Measurements from ENCODE around the gene CSTF1.
"Not testable (repeated sequence)": the region's sequence is repeated elsewhere in the genome, so short reads cannot be mapped to it uniquely, and the experiment has no call there.

CSTF1 gene

DNA sequence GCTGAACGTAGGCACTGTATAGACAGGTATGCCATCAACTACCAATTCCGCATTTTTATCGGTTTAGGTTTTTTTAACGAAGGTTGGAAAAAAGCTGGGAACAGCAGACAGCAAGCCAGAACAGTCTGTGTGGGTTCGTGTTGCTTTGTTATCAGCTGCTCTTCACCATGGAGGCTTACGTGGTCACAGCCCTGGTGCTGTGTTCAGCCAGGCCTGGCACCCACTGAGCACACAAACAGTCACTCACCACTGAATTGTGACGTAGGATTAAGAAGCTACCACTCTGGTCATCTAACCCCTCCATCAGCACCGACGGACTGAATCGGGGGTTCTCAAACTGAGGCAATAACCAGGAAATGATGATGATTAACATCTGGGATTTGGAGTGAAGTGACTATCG is 20.5 kb upstream of the CSTF1 start:
- no peak for DNase-seq

DNA sequence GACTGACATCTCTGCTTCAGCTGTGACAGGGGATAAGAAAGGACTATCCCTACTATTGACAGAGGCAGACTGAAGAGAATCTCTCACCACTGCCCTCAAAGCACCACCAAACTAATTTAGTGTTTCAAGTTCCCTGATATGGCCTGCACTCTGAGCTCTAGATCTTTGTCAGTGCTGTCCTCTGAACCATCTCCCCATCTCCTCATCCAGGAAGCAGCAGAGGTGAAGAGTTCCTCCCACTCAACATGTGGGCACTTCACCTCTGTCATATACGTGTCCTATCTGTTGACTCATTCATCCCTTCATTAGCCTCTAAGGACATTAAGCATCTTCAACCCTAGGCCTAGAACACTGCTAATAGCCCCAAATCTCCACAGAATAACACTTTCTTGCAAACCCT is 19.6 kb upstream of the CSTF1 start:
- no peak for DNase-seq

DNA sequence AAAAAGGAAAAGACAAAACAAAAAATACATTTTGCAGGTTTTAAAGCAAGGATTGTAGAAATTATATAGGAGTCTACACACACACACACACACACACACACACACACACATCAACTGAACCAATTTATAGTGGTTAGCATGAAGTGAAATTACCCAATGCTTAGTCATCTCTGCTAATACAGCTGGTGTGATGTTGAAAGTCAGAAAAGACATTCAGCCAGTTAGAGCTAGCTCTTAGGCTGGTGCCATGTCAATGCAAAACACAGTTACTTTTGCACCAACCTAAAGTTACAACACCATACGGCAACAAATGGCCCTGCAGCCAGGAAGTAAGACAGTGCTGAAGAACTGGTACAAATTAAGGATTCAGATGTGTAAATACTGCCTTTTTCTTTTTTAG is 18.5 kb upstream of the CSTF1 start:
- DNase-seq, result no peak

DNA sequence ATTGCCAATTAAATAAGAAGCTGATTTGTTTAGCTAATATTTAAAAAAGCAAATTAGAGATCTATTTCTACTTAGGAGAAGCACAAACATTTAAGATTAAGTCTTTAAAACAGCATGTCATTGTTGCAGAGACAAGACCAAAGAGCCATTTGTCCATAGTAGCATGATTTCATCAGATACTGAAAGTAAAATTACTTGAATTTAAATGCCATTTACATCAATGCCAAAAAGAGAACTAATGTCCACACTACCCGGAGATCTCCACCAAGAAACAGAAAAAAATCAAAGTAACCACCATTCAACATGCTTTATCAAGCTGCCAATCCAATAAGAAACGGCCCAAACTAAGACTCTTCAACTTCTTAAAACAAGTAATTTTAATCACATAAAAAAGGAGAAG is 16.1 kb upstream of the CSTF1 start:
- DNase-seq, result no peak

DNA sequence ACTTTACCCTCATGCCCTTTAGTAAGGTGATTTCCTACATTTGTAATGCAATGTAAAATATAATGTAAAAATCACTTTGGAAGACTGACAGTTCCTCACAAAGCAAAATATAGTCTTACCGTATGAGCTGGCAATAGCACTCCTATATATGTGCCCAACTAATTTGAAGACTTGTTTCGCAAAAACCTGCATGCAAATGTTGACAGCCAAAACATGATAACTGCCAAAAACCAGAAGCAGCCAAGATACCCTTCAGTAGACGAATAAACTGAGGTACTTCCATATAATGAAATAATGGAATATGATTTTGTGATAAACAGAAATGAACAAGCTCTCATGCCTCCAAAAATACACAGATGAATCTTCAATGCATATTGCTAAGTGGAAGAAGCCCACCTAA is 14.1 kb upstream of the CSTF1 start:
- DNase-seq, result no peak

DNA sequence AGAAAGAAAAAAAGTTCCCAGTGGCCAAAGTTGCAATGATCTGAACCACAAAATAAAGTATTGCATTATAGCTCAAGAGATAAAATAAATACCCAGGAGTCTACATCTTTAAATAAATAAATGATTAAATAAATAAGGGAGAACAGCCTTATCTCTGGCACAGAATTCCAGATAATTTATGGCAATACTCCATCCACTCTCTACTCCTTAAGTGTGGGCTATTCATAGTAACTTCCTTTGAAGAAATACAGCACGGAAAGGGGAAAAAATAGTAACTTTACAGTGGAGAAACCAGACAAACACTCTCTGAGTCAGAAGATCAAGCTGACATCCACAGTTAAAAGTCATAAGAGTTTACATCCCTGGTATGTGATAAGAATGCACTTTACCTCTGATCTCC is 12.1 kb upstream of the CSTF1 start:
- DNase-seq, result no peak

DNA sequence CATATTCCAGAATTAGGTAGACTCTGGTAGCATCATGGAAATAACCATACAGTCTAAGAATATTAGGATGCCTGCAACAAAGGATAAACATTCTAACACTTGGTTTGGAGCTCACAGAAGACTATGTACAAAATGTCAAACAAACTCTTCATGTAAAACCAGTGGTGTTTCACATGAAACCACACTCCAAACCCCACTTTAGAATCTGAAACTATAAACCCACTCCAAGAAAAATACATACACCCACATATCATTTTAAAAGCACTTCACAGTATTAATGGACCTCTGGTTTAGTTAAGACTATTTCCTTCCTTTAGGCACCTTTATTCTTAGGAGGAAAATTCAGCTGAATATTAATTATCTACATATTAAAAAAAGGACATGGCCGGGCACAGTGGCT is 10.9 kb upstream of the CSTF1 start:
- no peak for DNase-seq

DNA sequence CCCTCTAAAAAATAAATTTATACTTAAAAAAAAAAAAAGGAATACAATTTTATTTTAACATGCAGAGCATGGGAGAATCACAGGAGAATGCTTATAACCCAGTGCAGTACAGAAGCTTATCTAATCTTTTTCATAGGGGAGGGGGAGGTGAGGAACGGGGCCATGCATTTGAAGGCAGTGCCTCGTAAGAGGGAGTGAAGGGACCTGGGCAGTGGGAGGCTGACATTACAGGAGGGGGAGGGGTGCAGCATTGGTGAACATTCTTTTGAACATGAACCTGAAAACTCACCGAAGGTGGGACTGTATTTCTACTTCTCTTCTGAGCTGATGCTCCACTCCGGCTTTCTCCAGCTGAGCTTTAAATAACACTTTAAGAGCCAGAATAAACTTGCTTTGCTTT is 9.7 kb upstream of the CSTF1 start:
- no peak for DNase-seq

DNA sequence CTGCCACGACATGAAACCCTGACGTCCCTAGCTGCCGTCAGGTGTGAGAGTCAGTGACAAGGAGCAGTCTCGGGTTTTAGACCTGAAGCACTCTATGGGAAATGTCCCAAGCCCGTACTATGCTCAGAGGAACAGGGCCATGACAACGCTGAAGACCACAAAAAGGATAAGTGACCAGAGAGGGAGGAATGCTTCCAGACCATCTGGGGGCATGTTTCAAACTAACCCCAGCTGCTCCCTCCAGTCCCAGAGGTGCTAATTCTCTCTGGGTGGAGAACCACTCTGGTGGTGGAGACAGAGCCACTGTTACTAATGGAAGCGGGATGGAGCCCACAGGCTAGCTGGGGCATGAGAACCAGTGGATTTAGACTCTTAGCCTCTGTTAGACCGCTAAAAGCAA is 9.1 kb upstream of the CSTF1 start:
- no peak for DNase-seq

DNA sequence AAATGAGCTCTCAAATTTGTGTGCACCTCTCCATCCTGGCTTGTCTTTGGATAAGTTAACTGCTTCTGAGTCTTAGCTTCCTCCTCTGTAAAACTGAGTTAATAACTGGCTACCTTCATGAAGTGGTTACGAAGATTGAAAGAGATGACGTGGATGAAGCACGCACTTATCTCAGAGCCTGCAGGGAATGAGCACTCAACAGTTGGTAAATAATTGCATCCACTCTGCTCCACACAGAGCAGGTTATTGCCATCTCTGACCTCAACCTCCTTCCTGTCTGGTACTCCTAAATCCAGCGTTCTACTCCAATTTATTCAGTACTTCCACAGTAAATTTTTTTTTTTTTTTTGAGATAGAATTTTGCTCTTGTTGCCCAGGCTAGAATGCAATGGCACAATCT is 7.3 kb upstream of the CSTF1 start:
- no peak for DNase-seq

DNA sequence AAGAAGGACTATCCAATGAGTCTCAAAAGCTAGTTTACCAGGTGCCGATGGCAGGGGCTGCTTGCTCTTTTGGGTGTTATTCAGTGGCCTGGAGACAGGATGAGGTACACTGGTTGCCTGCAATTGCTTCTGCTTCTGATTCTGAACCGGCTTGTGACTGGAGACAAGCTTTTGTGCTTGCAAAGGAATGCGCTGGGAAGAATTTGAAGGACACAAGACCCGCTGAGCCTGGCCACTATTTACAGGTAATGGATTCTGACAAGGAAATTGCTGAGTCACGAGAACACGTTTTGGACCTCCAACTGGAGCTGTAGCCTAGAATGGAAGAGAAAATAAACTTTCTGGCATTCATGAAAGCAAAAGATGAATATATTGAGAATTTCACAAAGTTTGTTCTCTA is 6.2 kb upstream of the CSTF1 start:
- no peak for DNase-seq

DNA sequence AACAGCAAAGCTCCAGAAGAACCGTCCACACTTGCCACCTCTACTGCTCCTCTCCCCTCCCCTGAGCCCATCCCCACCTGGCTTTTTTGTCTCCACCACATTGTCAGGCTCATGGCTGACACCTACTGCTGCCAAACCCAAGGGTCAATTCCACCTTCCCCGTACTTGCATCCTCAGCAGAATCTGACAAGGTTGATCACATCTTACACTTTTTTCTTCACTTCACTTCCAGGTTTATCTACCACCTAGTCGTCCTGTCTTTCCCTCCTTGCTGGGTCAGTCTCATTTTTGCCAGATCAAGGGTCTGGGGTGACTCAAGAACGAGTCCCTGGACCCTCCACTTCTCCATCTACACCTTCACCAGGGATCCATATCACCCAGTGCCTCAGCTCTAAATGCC is 3.6 kb upstream of the CSTF1 start:
- no peak for DNase-seq

DNA sequence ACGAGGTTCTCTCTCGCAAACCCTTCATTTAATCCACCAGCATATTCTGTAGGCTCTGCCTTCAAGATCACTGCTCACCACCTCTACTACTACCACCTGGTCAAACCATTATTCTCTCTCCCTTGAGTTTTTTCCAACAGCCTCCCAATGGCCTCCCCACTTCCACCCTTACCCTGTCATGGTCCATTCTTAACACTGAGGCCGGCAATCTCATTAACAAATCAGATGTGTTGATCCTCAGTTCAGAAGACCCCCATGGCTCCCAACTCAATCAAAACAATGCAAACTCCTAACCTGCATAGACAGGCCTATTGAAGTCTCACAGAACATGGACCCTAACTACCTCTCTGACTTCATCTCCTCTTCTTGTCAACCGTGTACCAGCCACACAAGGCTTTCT is 2.6 kb upstream of the CSTF1 start:
- DNase-seq, result no peak

DNA sequence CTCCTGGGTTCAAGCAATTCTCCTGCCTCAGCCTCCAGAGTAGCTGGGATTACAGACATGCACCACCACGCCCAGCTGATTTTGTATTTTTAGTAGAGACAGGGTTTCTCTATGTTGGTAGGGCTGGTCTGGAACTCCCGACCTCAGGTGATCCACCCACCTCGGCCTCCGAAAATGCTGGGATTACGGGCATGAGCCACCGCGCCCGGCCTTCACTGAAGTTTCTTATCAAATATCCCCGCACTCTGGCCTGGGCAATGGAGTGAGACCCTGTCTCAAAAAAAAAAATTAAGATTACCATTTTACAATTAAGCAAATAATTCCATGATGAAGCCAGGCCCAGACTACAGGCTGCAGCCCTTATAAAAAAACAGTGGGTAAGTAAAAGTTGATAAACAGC is 2.0 kb upstream of the CSTF1 start:
- DNase-seq, result not testable (repeated sequence)

DNA sequence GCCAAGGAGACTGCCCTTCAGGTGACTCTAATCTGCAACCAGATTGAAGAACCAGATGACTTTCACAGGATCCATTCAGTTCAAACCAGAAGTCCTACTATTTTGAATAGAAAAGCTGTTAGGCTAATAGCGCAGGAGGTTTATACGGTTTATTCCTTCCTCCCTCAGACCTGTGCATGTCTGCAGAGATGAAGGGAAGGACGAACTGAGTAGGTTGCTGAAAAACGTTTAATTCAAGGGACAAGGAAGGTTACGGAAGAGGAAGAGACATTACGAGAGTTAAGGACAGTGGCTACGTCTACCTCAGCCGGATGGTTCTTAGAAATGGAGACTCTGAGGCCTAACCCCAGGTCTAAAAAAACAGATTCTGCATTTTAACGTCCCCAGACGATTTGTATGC is 1.4 kb upstream of the CSTF1 start:
- no peak for DNase-seq

DNA sequence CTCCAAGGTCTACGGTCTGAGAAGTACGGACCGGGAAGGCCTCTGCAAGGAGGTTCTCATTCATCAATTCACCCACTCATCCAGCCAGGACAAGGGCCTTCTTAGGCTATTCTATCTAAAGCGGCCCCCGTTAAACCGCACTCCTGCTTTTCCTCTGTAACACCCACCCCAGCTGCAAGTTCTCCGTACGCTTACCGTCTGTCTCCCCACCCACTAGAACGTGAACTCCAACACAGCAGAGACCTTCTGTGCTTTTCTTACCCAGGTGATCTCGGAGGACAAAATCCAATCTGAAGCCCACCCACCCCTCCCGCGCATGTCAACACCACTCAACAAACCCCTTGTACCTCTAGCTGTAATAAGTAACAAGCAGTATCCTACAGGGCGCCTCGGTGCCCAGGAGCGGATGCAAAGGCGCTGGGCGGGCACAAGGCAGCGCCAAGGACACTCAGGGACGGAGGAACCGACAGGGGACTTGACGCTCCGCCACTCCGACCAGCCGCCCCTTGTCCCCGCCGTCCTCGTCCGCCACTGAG is 781 bp upstream of the CSTF1 start:
- DNase-seq, result no peak

DNA sequence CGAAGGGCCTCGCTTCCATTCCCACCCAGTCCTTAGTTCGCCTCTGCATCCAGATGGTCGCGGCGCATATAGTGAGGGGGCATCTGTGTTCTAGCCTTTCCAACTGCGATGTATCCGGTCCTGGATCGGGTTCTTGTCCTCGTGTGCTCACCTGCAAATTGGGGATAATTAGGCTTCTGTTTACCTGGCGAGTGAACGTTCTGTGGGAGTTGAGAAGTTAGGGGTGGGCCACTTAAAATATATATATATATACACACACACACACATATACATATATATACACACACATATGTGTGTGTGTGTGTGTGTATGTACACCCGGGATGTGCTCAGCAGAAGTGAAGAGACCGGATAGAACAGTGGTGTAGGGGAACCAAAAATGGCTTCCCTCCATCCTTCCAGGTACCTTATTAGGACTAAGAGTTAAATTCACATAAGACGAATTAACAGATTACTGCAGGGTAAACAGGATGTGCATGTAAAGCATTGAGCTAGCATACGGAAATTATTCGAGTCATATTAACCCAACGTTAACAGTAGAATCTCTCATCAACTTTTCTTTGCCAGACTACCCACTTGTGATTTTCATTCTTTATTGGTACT is 537 bp downstream of the CSTF1 start:
- DNase-seq, result no peak

DNA sequence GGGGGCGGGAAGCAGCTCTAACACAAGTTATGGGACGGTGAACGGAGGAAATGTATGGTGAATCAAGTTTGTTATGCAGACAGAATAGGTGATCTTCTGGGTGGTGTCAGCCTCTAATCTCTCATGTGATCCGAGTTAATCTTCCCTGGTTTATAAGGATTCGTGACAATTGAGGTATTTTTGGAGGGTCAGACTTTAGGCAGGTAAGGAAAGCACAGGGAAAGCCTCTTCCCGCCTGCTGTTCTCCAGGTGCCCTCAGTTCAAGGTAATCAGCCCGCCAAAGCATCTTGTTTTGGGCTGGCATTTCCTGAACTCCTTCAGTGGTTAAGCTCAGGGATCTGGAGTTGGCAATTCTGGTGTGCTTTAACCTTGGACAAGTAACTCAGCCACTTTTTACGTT is 1.2 kb downstream of the CSTF1 start:
- no peak for DNase-seq

DNA sequence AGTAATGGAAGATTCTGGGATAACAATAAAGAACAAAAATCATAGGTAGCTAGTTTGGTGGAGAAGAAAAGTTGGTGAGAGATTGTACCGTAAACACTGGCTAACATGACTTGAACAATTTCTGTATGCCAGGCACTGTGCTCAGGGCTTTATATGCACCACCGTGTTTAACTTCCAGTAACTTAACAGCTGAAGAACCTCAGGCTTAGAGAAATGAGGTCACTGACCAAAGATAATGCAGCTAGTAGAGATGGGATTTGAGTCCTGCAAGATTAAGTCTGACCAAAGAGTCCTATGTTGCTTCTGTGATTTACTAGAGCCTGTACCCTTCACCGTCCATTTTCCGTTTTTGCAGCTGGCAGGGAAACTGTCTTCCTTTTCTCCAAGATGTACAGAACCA is 2.7 kb downstream of the CSTF1 start:
- DNase-seq, result no peak

DNA sequence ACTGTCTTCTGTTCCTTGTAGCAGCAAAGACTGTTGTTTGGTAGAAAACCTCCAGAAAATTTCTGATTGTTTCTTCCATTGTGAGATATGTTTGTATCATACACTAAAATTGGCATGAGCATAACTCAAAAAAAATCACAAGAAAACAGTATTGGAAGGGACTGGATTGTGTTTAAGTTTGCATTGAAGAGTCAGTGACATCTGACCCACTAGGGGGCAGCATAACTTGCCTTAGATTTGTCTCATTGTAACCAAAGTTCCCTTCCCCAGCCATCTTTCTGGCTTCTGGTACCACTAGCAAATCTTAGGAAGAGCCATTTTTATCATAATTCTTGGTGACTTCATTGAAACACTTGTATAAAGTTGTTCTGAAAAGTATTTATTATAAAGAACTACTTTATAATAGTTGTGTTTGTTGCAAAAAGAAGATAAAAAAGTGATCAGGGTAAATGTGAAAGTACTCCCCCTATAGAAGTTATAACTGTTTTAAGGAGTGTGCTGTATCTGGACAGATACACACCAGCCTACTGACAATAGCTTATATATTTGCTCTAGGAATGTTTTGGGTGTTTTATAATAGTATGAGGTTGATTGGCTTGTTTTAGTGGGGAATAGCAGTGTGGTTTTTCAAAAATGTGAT is 7.7 kb downstream of the CSTF1 start:
- no peak for DNase-seq

DNA sequence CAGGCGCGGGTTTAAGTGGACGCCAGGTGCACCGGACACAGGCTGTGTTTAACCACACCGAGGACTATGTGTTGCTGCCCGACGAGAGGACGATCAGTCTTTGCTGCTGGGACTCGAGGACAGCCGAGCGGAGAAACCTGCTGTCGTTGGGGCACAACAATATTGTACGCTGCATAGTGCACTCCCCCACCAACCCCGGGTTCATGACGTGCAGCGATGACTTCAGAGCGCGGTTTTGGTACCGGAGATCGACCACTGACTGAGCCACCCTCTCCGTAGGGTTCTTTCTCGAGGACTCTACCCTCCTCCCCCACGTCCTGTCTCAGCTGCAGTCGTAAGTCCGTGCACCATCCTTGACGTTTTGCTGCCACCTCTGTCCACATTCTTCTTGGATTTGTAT is 11.0 kb downstream of the CSTF1 start:
- DNase-seq, result no peak

DNA sequence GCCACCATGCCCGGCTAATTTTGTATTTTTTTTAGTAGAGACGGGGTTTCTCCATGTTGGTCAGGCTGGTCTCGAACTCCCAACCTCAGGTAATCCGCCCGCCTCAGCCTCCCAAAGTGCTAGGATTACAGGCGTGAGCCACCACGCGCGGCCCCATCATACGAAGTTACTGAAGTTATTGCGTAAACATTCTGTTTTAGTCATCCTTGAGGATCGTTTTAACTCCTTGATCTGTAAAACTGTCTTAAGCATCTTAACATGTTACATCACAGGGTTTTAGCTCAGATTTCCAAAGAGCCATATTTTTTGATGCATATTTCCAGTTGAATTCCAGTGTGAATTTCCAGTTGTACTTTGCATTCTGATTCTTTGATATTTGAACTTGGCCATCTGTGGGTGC is 12.9 kb downstream of the CSTF1 start:
- DNase-seq, result not testable (repeated sequence)

DNA sequence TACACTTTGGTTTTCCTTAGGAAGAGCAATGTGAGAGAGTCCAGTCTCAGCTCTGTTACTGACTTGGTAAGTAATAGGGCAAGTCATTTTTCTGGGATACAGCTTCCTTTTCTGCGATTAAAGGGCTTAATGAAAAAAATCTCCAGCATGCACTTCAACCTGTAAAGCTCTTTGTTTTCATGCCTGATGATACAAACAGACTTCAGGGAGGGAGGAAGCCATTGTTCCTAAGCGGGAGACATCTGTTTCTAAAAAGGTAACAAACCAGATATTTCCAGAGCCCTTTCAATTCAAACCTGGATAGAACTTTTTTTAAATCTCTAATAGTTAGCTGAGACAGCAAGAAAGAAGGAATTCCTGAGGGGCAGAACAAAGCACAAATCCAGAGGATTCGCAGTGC is 14.5 kb downstream of the CSTF1 start:
- DNase-seq, result no peak

DNA sequence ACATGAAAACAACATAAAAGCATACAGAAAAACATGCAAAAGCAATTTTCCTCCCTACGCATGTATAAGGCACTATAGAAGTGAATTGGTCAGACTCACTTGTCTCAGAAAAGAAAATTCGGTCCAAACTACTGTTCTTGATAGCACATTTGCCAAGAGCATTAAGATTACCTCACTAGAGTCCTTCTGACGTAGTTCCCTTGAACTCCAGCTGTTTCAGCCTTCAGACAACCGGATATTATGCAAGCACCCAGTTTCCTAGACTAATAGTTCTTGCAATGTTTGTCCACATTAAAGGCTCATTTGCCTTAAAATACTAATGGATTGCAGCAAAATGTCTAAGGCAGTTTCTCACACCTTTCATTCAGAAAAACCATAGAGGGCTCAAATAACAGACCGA is 17.1 kb downstream of the CSTF1 start:
- no peak for DNase-seq

DNA sequence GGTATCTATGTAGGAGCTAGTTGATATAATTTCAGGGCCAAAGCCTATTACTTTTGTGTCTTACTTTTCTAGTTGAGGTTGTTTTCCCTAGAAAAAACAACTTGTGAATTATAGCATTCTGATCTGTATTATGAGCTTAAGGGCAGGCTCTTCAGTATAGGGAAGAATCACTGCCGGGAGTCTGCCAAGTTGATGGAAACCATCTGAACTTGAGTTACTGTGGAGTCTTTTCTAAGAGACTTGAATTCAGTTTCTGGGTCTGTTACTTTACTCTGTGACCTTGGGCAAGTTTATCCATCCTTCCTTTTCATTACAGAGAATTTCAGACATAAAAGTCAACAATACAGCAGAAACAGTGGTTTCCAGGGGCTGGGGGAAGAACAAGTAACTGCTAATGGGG is 17.5 kb downstream of the CSTF1 start:
- DNase-seq, result no peak

Measured in activated T-cell treated with anti-CD3 and anti-CD28 coated beads, Interleukin-2, amount 50 U/mL, for 1 hour (primary cell).